NT2/D1 (cell line): ENCODE measurements around the gene CBX2.

ENCODE experiments used
- DNase-seq: peaks from one replicate; pipeline ENCODE4 v3.0.0-alpha.2; 2011; ENCODE audit warnings: low read depth, low spot score
- H3K27me3 ChIP-seq: 2 replicates; pipeline ENCODE4 v1.6.0; 2011; ENCODE audit warnings: mild to moderate bottlenecking; ENCODE audit not compliant: insufficient read length, insufficient read depth
- H3K36me3 ChIP-seq: 2 replicates; pipeline ENCODE4 v1.6.1; 2011; ENCODE audit warnings: mild to moderate bottlenecking, low read length, mixed read lengths; ENCODE audit not compliant: insufficient read depth, insufficient read length
- H3K4me1 ChIP-seq: 2 replicates; pipeline ENCODE4 v1.5.1; 2011; ENCODE audit not compliant: insufficient read depth, insufficient read length
- H3K4me3 ChIP-seq: 2 replicates; pipeline ENCODE4 v1.5.1; 2011; ENCODE audit warnings: low read depth; ENCODE audit not compliant: insufficient read length
- H3K9ac ChIP-seq: 2 replicates; pipeline ENCODE4 v1.6.0; 2011; ENCODE audit warnings: low read depth; ENCODE audit not compliant: insufficient read length
- H3K9me3 ChIP-seq: 2 replicates; pipeline ENCODE4 v1.5.1; 2011; ENCODE audit warnings: mild to moderate bottlenecking, low read length; ENCODE audit not compliant: insufficient read depth
- SUZ12 ChIP-seq: IDR thresholded peaks from 2 replicates; pipeline ENCODE4 v1.6.1; 2011; ENCODE audit not compliant: insufficient read length, insufficient read depth; ENCODE audit errors: extremely low read depth
- YY1 ChIP-seq: IDR thresholded peaks from 2 replicates; pipeline ENCODE4 v1.6.1; 2011; ENCODE audit not compliant: insufficient read length, insufficient read depth
- ZNF274 ChIP-seq: IDR thresholded peaks from 2 replicates; pipeline ENCODE4 v1.6.1; 2011; ENCODE audit warnings: mild to moderate bottlenecking, low read depth, low read length

Gene CBX2

DNA sequence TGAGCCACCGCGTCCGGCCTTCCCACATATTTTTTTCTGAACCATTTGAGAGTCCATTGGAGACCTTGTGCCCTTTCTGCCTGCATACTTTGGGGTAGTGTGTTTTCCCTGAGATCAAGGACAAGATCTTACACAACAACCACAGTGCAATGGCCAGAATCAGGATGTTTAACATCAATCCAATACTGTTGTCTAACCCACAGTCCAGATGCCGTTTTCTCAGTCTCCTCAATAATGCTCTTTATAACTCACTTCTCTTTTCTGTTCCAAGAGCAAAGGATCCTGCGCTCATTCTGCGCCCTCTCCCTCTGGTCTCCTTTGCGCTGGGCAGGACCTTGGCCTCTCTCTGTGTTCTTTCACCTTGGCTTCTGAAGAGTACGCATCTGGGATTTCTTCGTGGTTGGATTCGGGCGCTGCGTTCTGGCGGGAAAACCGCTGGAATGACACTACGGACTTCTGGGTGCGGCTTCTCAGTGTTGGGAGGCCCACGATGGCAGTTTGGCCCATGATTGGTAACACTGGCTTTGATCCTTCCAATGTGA is 44.7 kb downstream of the CBX2 start:
- DNase-seq: no peak
- no peaks in the 10 kb centered on the region for H3K9me3 ChIP-seq
- H3K4me1 ChIP-seq: peaks cover 7% of the 10 kb centered on the region
- peaks cover 64% of the 10 kb centered on the region for H3K27me3 ChIP-seq
- no peak for TF ChIP-seq ZNF274
- TF ChIP-seq SUZ12: no peak
- no peak for TF ChIP-seq YY1
- H3K4me3 ChIP-seq: no peak overlapping the region
- no peaks in the 10 kb centered on the region for H3K36me3 ChIP-seq
- H3K9ac ChIP-seq: no peak overlapping the region

- H3K9ac ChIP-seq: no peak overlapping the region
- no peaks in the 10 kb centered on the region for H3K9me3 ChIP-seq
- H3K36me3 ChIP-seq: no peaks in the 10 kb centered on the region
- TF ChIP-seq YY1 (no peak), SUZ12 (no peak), ZNF274 (no peak)
- H3K4me1 ChIP-seq: peaks cover 11% of the 10 kb centered on the region
- no peak overlapping the region for H3K4me3 ChIP-seq
- DNase-seq: no peak
- H3K27me3 ChIP-seq: peaks cover 48% of the 10 kb centered on the region
These were observed 46.3 kb downstream of the CBX2 start for GRCh38 chr17:79824234-79824633.

DNA sequence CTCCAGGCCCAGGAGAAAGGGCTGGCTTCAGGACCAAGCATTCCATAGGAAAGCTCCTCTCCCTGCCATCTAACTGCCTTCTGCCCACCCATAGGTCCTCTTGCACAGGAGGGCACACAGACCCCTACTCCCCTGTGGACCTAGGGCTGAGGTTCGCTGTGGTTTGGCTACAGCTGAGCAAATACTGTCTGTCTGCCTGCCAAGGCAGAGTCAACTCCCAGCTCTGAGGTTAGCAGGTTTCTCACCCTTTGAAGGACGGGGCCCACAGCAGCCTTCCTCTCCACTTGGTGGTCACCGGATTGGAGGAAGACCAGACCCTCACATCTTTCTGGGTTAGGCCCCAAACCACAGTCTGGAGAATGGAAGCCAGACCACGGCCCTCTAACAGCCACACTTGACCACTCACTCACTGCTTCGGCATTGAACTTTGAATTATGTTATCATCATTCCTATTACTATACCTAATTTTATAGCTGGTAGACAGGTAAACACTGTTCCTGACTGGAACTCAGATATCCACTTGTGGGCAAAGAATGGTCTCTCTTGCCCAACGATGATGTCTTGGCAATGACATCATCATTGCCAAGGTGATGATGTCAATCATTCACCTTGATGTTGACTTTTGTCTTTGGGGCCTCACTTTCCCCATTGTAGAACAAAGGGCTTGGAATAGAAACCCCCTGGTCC is 47.1 kb downstream of the CBX2 start:
- TF ChIP-seq ZNF274 (no peak), SUZ12 (no peak), YY1 (no peak)
- H3K36me3 ChIP-seq: no peaks in the 10 kb centered on the region
- peaks cover 9% of the 10 kb centered on the region for H3K4me1 ChIP-seq
- H3K27me3 ChIP-seq: peaks cover 46% of the 10 kb centered on the region
- no peak overlapping the region for H3K9ac ChIP-seq
- no peak for DNase-seq
- no peak overlapping the region for H3K4me3 ChIP-seq
- no peaks in the 10 kb centered on the region for H3K9me3 ChIP-seq

DNA sequence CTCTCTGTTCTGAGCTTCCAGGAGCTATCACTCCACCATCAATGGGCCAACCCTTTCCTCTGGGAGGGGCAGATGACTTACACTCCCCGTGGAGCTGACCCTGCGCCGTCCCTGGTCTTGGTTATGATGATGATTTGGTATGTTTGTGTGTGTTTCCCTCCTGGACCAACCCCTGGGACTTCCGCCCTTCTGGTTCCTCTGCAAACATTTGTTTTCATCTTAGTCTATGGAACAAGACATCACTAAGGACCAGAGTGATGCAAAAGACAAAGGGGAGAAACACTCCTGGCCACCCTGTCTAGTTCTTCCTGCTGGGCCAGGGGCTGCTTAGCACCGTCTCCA is 47.6 kb downstream of the CBX2 start:
- no peak overlapping the region for H3K4me3 ChIP-seq
- no peak overlapping the region for H3K9ac ChIP-seq
- peaks cover 10% of the 10 kb centered on the region for H3K4me1 ChIP-seq
- no peaks in the 10 kb centered on the region for H3K36me3 ChIP-seq
- H3K9me3 ChIP-seq: no peaks in the 10 kb centered on the region
- H3K27me3 ChIP-seq: peaks cover 43% of the 10 kb centered on the region
- no peak for TF ChIP-seq ZNF274
- TF ChIP-seq YY1: no peak
- no peak for TF ChIP-seq SUZ12
- DNase-seq: no peak

- TF ChIP-seq SUZ12 (no peak), ZNF274 (no peak), YY1 (no peak)
- Histone ChIP-seq H3K9ac (no peak overlapping the region), H3K4me1 (peaks cover 16% of the 10 kb centered on the region), H3K36me3 (no peaks in the 10 kb centered on the region), H3K4me3 (no peak overlapping the region), H3K27me3 (peaks cover 45% of the 10 kb centered on the region), H3K9me3 (no peaks in the 10 kb centered on the region)
- DNase-seq: no peak
These were observed 48.3 kb downstream of the CBX2 start for GRCh38 chr17:79826204-79826680.

- Histone ChIP-seq H3K4me1 (peaks cover 20% of the 10 kb centered on the region), H3K27me3 (peaks cover 45% of the 10 kb centered on the region), H3K4me3 (no peak overlapping the region), H3K36me3 (no peaks in the 10 kb centered on the region), H3K9ac (no peak overlapping the region), H3K9me3 (no peaks in the 10 kb centered on the region)
- DNase-seq: no peak
- TF ChIP-seq SUZ12: no peak
- no peak for TF ChIP-seq YY1
- TF ChIP-seq ZNF274: no peak
These were observed 49.1 kb downstream of the CBX2 start for GRCh38 chr17:79826841-79827578.

DNA sequence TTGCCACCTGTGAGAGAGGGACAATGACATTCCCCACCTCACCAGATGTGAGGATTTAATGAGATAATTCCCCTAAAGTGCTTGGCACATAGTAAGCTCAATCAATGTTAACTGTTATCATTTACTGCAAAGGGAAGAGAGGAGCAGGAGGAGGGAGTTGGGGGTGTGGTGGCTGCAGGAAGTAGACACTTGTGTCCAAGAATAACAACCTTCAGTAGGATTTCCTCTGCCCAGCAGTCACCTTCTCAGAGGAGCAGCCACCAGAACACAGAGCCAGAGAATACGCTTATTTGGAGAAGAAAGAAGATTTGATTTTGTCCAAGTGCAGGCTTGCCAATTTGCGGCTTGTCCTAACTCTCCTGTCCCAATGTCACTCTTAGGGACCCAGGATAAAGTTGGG is 51.1 kb downstream of the CBX2 start:
- Histone ChIP-seq H3K9ac (no peak overlapping the region), H3K36me3 (peaks cover 6% of the 10 kb centered on the region), H3K27me3 (peaks cover 47% of the 10 kb centered on the region), H3K4me3 (no peak overlapping the region), H3K9me3 (no peaks in the 10 kb centered on the region), H3K4me1 (peaks cover 20% of the 10 kb centered on the region)
- no peak for TF ChIP-seq SUZ12
- no peak for TF ChIP-seq YY1
- TF ChIP-seq ZNF274: no peak
- DNase-seq: no peak
